HEK293 (cell line): ENCODE measurements around the gene CD47.

ENCODE experiments used
- CTCF ChIA-PET: fragments of 350-600 bp; formaldehyde crosslinking; extraction: SDS; loops from one replicate; lab custom pipeline; 2021; ENCODE audit warnings: antibody characterized with exemption; lab: Yijun Ruan, JAX
- POLR2A ChIA-PET: fragments of 300-600 bp; formaldehyde crosslinking; extraction: SDS; loops from one replicate; lab custom pipeline; 2020; ENCODE audit warnings: antibody characterized with exemption, inconsistent platforms; lab: Yijun Ruan, JAX
- H3K27ac ChIP-seq: fragments of 200-500 bp; sonication (Bioruptor generic); 2 replicates; pipeline ENCODE4 v1.5.1; 2014; ENCODE audit warnings: low read depth, low read length, control low read depth, inconsistent platforms; ENCODE audit errors: extremely low read depth
- H3K36me3 ChIP-seq, 2 experiments: fragments of 200-500 bp in 1 of 2; sonication (Bioruptor generic) in 1 of 2; 1 replicate in 1 of 2; 2 replicates in 1 of 2; pipeline ENCODE4 v1.5.1; 2014 to 2017; ENCODE audit warnings: inconsistent platforms in 2 of 2, low read length in 2 of 2; ENCODE audit not compliant: control insufficient read depth in 2 of 2, insufficient read depth in 1 of 2
- H3K4me1 ChIP-seq: fragments of 200-500 bp; sonication (Bioruptor generic); 2 replicates; pipeline ENCODE4 v1.5.1; 2014; ENCODE audit warnings: mild to moderate bottlenecking, low read length, inconsistent platforms; ENCODE audit not compliant: control insufficient read depth, insufficient read depth
- H3K4me3 ChIP-seq: 2 replicates; pipeline ENCODE4 v1.5.1; 2011; ENCODE audit warnings: low read depth, mild to moderate bottlenecking, control low read depth, low read length, moderate library complexity
- H3K9me3 ChIP-seq: fragments of 200-500 bp; sonication (Bioruptor generic); 2 replicates; pipeline ENCODE4 v1.5.1; 2014; ENCODE audit warnings: low read depth, low read length, inconsistent platforms; ENCODE audit not compliant: control insufficient read depth, insufficient read depth
- ATF2 ChIP-seq: fragments of 450-650 bp; formaldehyde crosslinking; IDR thresholded peaks from 2 replicates; pipeline ENCODE4 v1.5.1; 2016; ENCODE audit warnings: missing biosample characterization, missing genetic modification characterization, low read depth
- KLF16 ChIP-seq: fragments of 450-650 bp; formaldehyde crosslinking; IDR thresholded peaks from 2 replicates; pipeline ENCODE4 v1.5.1; 2017; ENCODE audit warnings: missing biosample characterization, missing genetic modification characterization
- MZF1 ChIP-seq: fragments of 450-650 bp; formaldehyde crosslinking; IDR thresholded peaks from 2 replicates; pipeline ENCODE4 v1.5.1; 2017; ENCODE audit warnings: missing biosample characterization, missing genetic modification characterization, borderline replicate concordance
- PRDM6 ChIP-seq: fragments of 450-650 bp; formaldehyde crosslinking; IDR thresholded peaks from 2 replicates; pipeline ENCODE4 v1.5.1; 2017; ENCODE audit warnings: missing biosample characterization, missing genetic modification characterization
- SP2 ChIP-seq: fragments of 450-650 bp; formaldehyde crosslinking; IDR thresholded peaks from 2 replicates; pipeline ENCODE4 v1.5.1; 2016; ENCODE audit warnings: missing biosample characterization, missing genetic modification characterization
- SP3 ChIP-seq: fragments of 450-650 bp; formaldehyde crosslinking; IDR thresholded peaks from 2 replicates; pipeline ENCODE4 v1.5.1; 2016; ENCODE audit warnings: missing biosample characterization, missing genetic modification characterization
- ZBTB21 ChIP-seq: fragments of 450-650 bp; formaldehyde crosslinking; IDR thresholded peaks from 2 replicates; pipeline ENCODE4 v1.5.1; 2017; ENCODE audit warnings: missing biosample characterization, missing genetic modification characterization
- ZNF112 ChIP-seq: fragments of 450-650 bp; formaldehyde crosslinking; IDR thresholded peaks from 2 replicates; pipeline ENCODE4 v1.5.0; 2017; ENCODE audit warnings: missing biosample characterization, missing genetic modification characterization
- ZNF350 ChIP-seq: fragments of 450-650 bp; formaldehyde crosslinking; IDR thresholded peaks from 2 replicates; pipeline ENCODE4 v1.5.0; 2017; ENCODE audit warnings: missing biosample characterization, mild to moderate bottlenecking, missing genetic modification characterization
- ZNF449 ChIP-seq: fragments of 450-650 bp; formaldehyde crosslinking; IDR thresholded peaks from 2 replicates; pipeline ENCODE4 v1.5.1; 2017; ENCODE audit warnings: missing biosample characterization, mild to moderate bottlenecking, missing genetic modification characterization, moderate library complexity
- ZNF580 ChIP-seq: fragments of 450-650 bp; formaldehyde crosslinking; IDR thresholded peaks from 2 replicates; pipeline ENCODE4 v1.5.1; 2016; ENCODE audit warnings: missing biosample characterization, missing genetic modification characterization
- ZNF623 ChIP-seq: fragments of 450-650 bp; formaldehyde crosslinking; IDR thresholded peaks from 2 replicates; pipeline ENCODE4 v1.5.1; 2016; ENCODE audit warnings: missing biosample characterization, missing genetic modification characterization
- ZNF670 ChIP-seq: fragments of 450-650 bp; formaldehyde crosslinking; IDR thresholded peaks from 2 replicates; pipeline ENCODE4 v1.5.1; 2016; ENCODE audit warnings: missing biosample characterization, missing genetic modification characterization, low read depth

Gene CD47

GRCh38 chr3:108108416-108108815 lies 17.6 kb upstream of the CD47 start:
- no peak for TF ChIP-seq KLF16 (tag by site-specific recombination)
- TF ChIP-seq MZF1 (tag by site-specific recombination), result no peak
- TF ChIP-seq ZNF112 (tag by site-specific recombination), result no peak
- no peak for TF ChIP-seq ZNF449 (tag by site-specific recombination)
- no peak for TF ChIP-seq ZNF350 (tag by site-specific recombination)
- POLR2A ChIA-PET, result no interaction called here
- CTCF ChIA-PET, result interaction anchor here (0.9 to 1.0 kb wide), 2 partner anchors 44 to 63 kb away, joined by 3 to 5 read pairs; no protein-coding TSS in a partner anchor
- Histone ChIP-seq H3K4me1 (no peaks in the 10 kb centered on the region), H3K4me3 (no peak overlapping the region), H3K27ac (no peak overlapping the region), H3K9me3 (no peaks in the 10 kb centered on the region), H3K36me3 (no peaks in the 10 kb centered on the region)

GRCh38 chr3:108106449-108106848 lies 15.6 kb upstream of the CD47 start:
- H3K9me3 ChIP-seq, result no peaks in the 10 kb centered on the region
- TF ChIP-seq SP2 (no peak), ZBTB21 (tag by site-specific recombination) (0 out of 2 replicates have a peak, but pooled peaks have one; percentile 5)
- TF ChIP-seq, all 188 proteins: peak for 1
- no peak overlapping the region for H3K4me3 ChIP-seq
- H3K4me1 ChIP-seq, result no peaks in the 10 kb centered on the region
- H3K36me3 ChIP-seq, result no peaks in the 10 kb centered on the region
- CTCF ChIA-PET, result no interaction called here
- no peak overlapping the region for H3K27ac ChIP-seq
- POLR2A ChIA-PET, result no interaction called here

GRCh38 chr3:108106031-108106430 lies 15.2 kb upstream of the CD47 start:
- Histone ChIP-seq H3K36me3 (no peaks in the 10 kb centered on the region), H3K4me3 (no peak overlapping the region), H3K4me1 (no peaks in the 10 kb centered on the region), H3K27ac (no peak overlapping the region), H3K9me3 (no peaks in the 10 kb centered on the region)
- TF ChIP-seq SP3 (no peak), ZBTB21 (tag by site-specific recombination) (peak; percentile 33; the same call in 1 of the 2 replicates), ATF2 (tag by site-specific recombination) (peak; percentile 64), PRDM6 (tag by site-specific recombination) (no peak), ZNF623 (no peak), ZNF580 (tag by site-specific recombination) (no peak), ZNF670 (tag by site-specific recombination) (no peak)
- POLR2A ChIA-PET, result no interaction called here
- CTCF ChIA-PET, result no interaction called here
